GM19193 (cell line): Measurements from ENCODE around the gene SLC16A5.

Experiments used
- POLR2A ChIP-seq: IDR thresholded peaks from 4 replicates; pipeline ENCODE4 v1.6.1; 2011; ENCODE audit not compliant: insufficient read depth, insufficient read length; ENCODE audit errors: extremely low read depth

The SLC16A5 gene

DNA sequence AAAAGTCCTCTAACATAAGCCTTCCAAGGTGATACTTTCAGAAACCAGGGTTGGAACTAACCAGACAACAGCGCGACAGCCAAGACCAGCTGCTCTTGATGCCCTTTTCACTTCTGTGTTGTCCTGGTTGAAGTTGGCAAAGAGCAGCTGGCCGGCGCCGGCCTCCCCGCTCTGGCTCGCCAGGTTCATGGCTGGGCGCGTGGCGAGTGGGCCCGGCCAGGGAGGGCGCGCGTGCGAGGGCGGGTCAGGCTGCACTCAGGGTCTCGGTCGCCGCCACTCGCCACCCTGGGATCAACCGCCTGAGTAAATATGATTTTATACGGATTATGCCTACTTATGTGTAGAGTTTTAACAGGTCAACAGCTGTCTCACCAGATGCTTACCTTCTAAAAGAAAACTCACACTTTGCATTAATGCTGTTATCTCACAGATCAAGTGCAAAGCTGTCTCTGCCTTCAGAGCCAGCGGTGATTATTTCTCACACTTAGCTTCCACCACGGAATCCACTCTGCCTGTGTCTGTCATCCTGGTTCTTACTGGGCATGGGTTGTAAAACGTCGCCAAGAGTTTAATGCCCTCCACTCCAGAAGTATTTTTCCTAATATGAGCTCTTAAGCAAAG, 27.2 kb upstream of the SLC16A5 start:
- TF ChIP-seq POLR2A: no peak

DNA sequence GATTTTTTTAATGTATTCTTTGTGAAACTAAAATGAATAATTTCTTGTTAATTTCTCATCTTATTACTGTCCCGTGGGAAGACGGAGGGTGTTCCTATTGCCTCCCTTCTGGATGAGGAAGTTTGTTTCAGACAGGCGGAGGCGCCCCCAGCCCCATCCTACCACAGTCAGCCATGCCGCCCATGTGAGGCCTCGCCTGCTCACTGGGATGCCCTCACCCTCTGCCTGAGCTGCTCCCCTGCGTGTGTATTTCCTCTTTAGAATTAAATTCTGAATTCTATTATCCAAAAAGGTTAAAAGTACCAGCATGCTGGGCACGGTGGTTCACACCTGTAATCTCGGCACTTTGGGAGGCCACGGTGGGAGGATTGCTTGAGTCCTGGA, 26.7 kb upstream of the SLC16A5 start:
- no peak for TF ChIP-seq POLR2A

DNA sequence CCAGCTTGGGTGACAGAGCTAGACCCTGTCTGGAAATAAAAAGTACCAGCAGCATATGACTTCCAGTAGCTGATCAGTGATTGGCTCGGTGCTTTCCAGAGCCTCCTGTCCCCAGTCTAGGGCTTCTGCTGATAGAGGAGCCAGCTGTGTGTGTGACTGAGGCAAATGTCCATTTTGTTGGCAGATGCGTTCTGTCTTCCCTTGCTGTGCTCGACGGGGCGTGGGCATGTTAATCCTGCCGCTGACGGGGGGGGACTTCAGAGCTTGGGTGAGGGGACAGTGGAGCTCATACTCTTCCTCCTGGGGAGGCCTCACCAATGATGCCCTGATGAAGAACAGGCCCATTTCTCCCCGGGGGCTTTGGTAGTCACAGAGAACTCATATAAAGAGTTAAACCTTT, 26.1 kb upstream of the SLC16A5 start:
- no peak for TF ChIP-seq POLR2A

DNA sequence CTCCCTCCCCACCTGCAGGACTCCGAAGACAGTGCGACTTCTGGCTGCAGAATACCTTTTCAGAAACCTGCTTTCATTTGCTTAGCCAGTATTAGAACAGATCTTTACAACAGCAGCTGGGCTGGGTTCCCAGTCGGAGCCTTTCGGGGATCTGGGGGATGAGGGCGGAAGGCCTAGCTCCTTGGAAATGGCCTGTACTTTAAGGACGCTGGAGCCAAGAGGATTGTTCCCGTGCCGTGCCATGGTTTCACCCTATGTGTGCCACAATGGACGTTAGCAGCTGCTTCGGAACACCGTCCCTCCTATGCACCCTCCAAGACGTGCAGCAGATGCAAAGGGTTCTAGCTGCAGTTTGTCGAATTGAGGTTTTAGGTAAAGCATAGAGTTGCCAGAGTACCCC, 24.6 kb upstream of the SLC16A5 start:
- no peak for TF ChIP-seq POLR2A

DNA sequence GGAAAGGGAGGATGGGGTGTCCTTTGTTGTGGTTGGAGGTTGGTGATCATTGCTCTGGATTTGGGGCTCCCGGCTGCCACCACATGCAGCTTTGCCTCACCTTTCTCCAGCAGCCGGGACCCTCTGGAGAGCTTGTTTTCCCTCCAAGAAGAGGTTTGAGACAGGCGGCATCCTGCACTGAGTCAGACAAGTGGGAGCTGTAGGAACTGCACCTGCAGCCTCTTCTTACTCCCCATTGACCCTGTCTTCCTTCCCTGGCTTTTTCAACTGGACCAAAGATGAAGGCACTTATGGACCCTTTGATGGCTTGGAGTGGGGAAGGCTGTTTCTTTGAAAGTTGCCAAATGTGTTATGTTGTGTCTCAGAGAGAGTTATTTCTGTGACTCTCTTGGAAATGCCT, 24.1 kb upstream of the SLC16A5 start:
- no peak for TF ChIP-seq POLR2A

DNA sequence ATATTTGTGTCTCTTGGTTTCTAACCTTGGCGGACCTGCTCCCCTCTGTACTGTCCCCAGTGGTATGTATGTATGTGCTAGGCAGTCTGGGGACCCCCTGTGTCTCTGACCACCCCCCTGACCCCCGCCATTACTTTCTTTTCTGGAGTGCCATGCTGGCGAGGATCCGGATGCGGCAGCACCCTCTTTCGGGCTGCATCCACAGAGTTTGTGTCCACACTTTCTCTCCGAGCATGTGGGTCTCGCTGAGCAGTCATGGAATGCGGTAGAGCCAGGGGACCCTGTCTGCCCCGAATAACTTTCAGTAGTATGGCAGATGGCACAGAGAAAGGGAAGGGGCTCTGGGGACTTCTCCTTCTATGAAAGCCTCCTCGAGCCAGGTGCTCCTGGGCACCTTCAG, 23.7 kb upstream of the SLC16A5 start:
- TF ChIP-seq POLR2A: no peak

DNA sequence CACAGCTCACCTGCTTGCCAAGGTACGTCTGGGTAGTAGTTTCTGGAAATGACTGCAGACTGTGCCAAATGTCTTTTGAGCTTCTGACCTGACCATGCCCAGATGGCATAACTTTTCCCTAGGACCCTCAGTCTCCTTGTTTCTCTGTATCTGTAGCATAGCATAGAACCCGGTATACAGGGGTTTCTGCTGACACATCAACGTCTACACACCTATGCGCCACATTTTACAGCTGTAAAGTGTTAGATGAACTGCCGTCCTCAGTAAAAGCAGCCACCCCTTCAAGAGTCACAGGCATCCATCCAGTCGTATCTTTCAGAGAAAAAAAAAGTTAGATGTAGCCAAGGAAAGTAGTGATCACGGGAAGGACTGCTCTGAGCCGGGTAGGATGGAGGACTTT, 23.3 kb upstream of the SLC16A5 start:
- no peak for TF ChIP-seq POLR2A

DNA sequence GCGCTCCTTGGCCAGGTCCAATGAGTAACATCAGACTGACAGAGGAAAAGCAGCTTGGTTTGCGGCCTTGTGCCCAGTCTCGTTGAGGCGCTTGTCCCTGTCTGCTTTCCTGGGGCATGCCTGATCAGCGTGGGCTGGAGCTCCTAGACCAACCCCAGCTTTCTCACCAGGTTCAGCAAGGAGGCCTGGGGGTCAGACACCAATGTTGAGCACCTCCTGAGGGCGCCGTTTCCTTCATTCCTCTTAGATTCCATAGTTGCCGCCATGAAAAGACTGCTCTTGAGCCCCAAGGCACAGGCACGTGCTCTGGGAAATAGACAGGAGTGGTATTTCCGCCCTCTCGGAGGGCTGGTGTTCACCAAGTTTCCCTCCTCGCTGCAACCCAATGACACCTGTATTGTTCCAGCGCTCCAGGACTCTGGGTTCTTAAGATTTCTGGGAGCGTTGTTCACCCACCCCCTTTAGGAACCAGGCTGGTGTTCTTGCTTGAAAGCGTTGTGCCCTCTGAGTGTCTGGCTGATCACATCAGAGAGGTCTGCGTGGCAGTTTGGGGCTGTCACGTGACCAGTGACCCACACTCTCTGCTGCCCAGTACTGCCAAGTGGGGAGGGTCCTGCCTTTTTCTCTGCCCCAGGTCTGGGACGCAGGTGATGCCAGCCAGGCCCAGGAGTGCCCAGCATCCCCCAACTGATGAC, 22.7 kb upstream of the SLC16A5 start:
- TF ChIP-seq POLR2A: no peak

DNA sequence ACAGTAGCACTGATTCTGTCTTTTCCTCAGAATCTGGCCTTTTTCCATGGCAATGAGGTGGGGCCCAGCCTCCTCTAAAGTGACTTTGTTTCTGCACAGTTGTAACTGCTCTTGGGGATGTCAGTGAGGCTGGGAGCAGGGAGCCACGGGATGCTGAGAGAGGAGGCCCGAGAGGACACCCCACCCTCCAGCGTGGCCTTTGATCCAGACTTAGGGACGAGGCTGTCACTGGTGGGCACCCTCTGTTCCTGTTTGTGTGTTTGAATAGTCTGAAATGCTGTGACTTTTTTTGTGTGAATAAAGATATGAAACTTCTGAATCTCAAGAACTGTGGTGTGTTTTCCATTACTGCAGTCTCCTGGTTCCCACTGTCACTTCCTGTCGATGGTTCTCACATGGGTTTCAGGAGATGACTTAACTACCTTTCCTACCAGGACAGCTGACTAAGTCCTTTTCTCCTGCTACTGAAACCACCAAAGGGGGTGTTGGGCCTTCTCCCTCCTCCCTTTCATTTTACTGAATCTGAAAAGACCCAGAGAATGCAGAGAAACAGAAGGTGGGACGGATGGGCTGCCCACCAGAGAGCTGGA, 22.1 kb upstream of the SLC16A5 start:
- no peak for TF ChIP-seq POLR2A

DNA sequence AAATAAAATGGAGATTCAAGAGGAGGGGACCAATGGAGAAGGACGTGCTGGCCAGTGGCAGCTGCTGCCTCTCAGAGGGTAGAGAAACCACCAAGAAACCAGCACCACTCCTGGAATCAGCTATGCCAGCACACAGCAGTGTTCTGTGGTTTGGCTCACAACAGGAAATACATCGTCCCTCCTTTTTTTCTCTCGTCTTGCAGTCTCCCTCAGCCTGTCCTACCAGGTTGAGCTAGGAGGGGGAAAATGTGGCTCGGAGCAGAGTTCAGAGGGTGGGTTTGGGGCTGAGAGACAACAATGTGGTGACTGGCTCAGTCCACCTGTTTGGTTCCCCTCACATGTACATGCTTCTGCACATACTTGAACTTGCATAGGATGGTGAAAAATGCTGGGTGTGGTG, 19.9 kb upstream of the SLC16A5 start:
- TF ChIP-seq POLR2A: no peak

DNA sequence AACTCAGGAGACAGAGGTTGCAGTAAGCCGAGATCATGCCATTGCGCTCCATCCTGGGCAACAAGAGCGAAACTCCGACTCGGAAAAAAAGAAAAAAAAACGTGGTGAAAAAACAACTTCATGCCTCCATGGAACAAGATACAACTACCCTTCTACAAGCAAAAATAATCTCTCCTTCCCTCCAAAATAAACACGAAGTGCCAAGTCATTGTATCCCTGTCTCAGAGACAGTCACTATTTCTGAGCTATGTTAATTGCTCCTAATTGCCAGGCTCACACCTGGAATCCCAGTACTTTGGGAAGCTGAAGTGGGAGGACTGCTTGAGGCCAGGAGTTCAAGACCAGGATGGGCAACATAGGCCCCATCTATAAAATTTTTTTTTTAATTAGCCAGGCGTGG, 19.0 kb upstream of the SLC16A5 start:
- no peak for TF ChIP-seq POLR2A

DNA sequence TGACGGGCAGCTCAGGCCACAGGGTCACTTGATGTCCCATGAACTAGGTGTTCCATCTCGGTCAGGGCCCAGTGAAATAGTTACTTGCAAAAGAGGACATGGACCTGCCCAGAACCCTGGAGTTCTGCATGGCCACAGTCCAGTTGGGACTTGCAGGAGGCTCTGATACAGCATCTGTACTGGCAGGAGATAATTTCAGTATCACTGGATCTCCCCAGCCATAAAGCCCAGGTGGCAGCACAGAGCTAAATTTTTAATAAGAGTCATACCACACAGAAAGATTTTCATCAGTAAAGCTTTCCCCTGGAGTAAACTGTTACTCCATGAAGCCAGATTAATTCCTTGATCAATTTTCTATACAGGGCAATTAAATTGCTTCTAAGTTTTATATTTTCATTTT, 18.0 kb upstream of the SLC16A5 start:
- no peak for TF ChIP-seq POLR2A

DNA sequence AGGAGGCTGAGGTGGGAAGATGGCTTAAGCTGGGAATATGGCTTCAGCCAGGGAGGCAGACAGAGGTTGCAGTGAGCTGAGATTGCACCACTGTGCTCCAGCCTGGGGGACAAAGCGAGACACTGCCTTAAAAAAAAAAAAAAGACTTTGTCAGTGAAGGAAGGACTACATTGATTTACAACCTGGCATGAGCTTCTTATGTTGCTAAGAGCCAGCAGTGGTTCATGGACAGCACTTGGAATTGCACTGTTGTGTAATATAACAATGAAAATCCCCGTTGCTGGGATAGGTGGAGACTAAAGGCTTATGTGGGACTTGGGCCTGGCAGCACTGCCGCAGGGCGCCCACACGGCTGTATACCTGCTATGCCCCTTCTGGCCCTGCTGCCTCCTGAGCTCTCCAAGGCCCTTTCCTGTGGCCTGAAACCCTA, 14.1 kb upstream of the SLC16A5 start:
- TF ChIP-seq POLR2A: no peak

DNA sequence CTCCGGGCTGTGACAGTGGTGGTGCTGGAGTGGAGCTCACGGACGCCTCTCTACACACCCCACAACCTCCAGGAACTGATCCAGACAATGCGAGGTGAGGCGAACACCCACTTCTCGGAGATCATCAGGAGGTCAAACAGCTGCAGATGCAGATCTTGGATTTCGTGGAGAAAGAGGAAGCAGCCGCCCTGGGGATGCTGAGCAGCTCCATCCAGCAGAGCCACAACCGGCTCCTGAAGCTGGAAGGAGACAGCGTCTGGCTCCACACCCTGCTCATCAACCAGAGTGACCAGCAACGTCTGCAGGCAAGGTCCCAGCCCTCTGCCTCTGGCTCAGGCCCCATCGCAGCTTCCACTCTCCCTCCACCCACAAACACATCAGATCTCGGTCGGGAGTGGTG, 13.2 kb upstream of the SLC16A5 start:
- TF ChIP-seq POLR2A: no peak

DNA sequence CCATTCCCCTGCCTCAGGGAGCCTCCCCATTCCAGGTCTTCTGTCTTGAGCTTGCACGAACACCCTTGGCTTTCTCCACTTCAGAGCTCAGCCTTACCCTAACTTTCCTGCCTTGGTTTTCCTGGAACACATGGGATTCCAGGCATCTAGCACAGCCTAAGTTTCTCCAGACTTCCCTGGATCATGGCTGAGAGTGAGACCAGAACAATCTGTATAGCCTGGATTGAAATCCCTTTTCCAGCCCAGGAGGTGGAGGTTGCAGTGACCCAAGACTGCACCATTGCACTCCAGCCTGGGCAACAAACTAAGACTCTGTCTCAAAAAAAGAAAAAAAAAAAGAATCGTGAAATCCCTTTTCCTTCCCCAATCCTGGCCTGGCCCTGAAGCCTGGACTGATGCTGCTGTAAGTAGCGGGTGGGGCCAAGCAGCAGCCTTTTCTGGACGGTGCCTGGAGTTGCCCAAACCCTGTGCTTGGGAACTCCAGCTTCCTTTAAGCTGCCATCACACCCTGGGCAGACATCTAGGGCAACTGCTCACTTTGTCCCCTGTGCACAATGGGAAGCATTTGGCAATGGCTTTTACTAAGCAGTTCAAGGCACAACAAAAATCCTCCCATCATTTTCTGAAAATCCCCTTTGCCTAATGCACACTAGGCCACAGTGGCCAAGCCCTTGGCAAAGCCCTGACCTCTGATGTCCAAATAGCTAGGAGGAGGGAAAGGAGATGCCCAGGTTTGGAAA, 12.0 kb upstream of the SLC16A5 start:
- no peak for TF ChIP-seq POLR2A

DNA sequence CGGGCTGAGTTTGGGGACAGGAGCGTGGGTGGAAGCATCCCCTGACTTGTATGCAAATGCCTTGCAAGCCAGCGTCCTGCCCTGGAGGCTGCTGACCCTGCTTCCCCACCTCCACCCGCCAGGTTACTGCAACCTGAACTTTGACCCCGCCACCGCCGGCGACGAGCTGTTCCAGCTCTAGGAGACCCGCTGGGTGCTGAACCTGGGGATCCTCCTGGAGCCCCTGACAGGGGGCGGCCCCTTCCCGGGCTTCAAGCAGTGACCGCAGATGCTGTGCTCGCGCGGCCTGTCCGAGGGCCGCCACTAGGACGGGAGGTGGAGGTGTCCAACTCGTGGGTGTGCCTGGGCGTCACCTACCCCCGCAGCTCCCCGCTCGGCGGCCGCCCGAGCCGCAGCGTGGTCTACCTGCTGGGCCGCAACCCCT, 10.7 kb upstream of the SLC16A5 start:
- TF ChIP-seq POLR2A: no peak

DNA sequence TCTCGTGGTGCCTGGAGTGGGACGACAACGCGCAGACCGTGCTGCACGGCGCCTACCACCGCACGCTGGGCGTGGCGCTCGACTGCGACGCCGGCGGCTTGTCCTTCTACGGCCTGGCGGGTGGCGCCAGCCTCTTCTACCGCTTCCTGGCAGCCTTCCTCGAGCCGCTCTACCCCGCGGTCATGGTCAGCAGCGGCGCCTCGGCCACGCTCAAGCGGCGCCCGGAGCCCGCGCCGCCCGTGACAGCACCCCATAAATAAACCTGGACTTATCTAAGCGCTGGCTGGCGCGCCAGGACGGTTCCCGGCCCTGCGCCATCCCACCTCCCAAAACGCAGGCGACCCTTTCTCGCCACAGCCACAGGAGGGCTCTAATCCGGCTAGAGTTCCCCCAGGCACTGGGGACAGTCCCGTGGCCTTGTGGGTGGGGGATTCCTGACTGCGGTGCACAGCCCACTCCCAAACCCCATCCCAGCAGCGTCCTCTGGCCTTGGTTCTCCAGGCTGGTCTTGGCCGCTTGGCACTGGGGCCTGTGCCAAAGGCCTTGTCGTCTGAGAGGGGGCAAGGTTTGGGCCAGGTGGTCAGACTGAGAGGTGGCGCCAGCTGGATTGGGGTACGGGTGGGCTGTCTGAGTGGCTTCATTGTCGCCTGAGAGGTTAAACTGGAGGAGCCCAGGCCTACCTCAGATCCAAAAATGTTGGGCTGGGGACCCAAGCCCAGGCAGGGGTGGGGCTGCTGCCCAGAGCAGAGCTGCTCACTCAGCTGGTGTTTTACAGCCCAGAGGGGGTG, 10.1 kb upstream of the SLC16A5 start:
- peak; percentile 68 for TF ChIP-seq POLR2A
